GM12875 (cell line): ENCODE measurements around the gene SNRPN.
A peak's percentile ranks its signal among the peaks of the same experiment; 100 is the strongest.
"Not testable (repeated sequence)": the region's sequence is repeated elsewhere in the genome, so short reads cannot be mapped to it uniquely, and the experiment has no call there.

Source experiments
- H3K4me3 ChIP-seq: one replicate; pipeline ENCODE4 v1.5.1; 2011; ENCODE audit warnings: low read depth, low read length, control low read depth
- TF ChIP-seq, protein P1 (sequence below): IDR thresholded peaks from 2 replicates; pipeline ENCODE4 v1.5.1; 2011; ENCODE audit warnings: low read depth, mild to moderate bottlenecking, control low read depth, inconsistent platforms, low read length, moderate library complexity, borderline replicate concordance; ENCODE audit not compliant: insufficient read depth

Gene SNRPN

DNA sequence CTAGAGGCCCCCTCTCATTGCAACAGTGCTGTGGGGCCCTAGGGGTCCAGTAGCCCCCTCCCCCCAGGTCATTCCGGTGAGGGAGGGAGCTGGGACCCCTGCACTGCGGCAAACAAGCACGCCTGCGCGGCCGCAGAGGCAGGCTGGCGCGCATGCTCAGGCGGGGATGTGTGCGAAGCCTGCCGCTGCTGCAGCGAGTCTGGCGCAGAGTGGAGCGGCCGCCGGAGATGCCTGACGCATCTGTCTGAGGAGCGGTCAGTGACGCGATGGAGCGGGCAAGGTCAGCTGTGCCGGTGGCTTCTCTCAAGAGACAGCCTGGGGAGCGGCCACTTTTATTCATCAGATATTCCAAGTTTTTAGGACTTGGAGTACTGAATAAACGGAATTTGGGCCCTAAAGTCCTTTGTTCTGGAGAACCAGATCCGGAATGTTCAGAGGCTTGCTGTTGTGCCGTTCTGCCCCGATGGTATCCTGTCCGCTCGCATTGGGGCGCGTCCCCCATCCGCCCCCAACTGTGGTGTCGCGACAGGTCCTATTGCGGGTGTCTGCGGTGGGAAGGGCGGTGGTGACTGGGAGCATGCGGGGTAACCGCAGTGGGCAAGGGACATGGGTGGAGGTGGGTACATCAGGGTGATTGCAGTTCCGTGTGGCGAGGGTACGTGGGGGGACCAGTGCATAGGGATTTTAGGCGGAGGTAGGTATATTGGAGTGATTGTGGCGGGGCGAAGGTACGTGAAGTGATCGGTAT, at the start of gene SNRPN, which contains the start of gene SNURF:
TSS of gene SNRPN (plus strand) at position 205 of the 748 bp plus-strand sequence. CDS start 19,467 bp downstream, outside the sequence.
TSS of gene SNURF (plus strand) at position 205 of the 748 bp plus-strand sequence. CDS start at position 267, 62 bp downstream.
- TF ChIP-seq, protein P1, sequence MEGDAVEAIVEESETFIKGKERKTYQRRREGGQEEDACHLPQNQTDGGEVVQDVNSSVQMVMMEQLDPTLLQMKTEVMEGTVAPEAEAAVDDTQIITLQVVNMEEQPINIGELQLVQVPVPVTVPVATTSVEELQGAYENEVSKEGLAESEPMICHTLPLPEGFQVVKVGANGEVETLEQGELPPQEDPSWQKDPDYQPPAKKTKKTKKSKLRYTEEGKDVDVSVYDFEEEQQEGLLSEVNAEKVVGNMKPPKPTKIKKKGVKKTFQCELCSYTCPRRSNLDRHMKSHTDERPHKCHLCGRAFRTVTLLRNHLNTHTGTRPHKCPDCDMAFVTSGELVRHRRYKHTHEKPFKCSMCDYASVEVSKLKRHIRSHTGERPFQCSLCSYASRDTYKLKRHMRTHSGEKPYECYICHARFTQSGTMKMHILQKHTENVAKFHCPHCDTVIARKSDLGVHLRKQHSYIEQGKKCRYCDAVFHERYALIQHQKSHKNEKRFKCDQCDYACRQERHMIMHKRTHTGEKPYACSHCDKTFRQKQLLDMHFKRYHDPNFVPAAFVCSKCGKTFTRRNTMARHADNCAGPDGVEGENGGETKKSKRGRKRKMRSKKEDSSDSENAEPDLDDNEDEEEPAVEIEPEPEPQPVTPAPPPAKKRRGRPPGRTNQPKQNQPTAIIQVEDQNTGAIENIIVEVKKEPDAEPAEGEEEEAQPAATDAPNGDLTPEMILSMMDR = no peak
- peak within 1 kb of the TSS; percentile 68 for H3K4me3 ChIP-seq

DNA sequence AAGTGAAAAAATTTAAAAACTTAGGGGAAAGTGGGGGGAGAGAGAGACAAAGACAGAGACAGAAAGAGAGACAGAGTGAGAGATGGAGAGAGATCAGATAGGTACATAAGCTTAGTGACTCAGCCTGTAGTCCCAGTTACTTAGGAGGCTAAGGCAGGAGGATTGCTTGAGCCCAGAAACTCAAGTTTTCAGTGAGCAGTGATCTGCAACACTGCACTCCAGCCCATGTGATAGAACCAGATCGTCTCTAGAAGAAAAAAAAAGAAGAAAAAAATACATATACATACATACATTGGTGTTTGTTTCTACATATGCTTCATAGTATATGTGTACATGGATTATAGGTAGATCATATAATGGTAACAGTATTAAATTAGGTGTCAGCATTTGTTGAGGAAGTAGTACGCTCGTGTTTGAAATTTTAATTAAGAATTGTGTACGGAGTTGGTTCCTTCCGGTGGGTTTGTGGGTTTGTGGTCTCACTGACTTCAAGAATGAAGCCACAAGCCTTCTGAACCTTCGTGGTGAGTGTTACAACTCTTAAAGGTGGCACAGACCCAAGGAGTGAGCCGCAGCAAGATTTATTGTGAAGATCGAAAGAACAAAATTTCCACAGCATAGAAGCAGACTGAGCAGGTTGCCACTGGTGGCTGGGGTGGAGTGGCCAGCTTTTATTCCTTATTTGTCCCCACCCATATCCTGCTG, 38.3 kb upstream of the SNRPN start:
- TF ChIP-seq, protein P1 = no peak
- no peak overlapping the region for H3K4me3 ChIP-seq

DNA sequence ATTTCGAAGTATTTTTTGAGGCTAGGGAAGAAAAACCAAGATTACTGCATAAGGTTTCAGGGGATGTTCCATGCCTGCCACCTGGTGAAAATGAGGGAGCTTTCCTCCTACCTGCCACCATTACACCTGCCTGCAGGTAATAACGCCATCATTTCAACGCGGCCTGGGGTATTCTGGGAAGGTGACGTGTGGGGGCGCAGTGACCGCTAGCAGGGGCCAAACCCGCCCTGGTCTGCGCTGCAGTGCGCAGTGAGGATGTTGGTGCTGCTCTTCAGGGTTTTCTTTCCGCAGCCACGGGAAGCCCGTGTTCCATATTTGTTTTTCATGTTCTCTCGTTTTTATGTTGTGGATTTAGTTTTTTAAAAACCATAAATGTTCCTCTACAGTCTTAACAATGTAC, 37.4 kb upstream of the SNRPN start:
- no peak overlapping the region for H3K4me3 ChIP-seq
- TF ChIP-seq, protein P1 = no peak

DNA sequence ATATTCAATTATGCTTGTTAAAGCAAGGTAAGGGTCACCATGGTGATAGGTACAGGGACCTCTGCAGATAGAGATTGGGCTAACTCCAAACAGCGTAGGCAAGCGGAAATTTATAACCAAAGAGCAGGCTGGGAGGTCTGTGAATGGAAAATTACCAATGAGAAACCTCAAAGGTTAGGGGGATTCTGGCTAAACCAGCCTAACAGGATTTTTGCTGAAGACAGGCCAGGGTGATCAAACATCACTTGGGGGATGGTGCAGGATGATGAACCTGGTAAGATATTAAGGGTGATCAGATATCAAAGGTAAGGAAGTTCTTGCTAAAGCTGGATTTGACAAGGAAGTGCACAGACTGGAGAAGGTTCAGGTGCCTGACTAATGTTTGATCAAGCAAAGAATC, 35.3 kb upstream of the SNRPN start:
- no peak overlapping the region for H3K4me3 ChIP-seq
- TF ChIP-seq, protein P1 = no peak

DNA sequence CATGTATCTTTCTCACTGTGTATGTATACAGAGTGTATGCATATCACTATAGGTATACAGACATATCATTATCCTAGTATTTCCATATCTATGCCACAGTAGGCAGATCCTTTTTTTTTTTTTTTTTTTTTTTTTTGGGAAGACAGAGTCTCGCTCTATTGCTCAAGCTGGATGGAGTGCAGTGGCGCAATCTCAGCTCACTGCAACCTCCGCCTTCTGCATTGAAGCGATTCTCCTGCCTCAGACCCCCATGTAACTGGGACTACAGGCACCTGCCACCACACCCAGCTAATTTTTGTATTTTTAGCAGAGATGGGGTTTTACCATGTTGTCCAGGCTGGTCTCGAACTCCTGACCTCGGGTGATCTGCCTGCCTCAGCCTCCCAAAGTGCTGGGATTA, 32.0 kb upstream of the SNRPN start:
- H3K4me3 ChIP-seq = not testable (repeated sequence)

DNA sequence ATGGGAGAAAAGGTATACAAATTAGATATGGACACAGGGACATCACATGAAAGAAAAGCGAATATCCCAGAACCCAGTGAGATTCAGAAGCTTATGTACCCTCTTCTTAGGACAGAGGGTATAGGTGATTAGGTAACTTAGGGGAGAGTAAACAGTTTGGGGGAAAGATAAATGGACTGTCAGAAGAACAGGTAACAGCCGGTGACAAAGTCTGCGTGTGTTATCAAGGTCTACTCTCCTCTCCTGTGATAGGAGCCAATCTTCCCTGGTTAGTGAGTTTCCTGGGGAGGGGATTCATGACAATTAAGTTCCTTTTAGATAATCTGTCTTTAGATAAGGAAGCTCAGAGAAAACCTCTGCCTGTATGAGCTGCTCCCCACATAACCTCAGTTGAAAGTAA, 30.6 kb upstream of the SNRPN start:
- no peak overlapping the region for H3K4me3 ChIP-seq
- TF ChIP-seq, protein P1 = no peak

DNA sequence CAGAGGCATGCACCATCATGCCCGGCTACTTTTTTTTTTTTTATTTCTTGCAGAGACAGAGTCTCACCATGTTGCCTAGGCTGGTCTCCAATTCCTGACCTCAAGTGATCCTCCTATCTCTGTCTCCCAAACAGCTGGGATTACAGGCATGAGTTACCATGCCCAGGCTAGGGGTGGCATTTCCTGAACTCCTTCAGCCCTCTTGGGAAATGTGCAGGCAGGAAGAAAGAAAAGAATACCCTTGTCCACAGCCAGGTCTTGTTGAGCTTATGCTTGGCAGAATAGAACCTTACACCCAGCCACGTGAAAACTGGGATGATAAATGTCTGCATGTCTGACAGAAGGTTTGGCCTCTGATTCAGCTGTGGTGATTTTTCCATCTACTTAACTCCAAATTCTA, 30.2 kb upstream of the SNRPN start:
- H3K4me3 ChIP-seq = no peak overlapping the region
- TF ChIP-seq, protein P1 = no peak

DNA sequence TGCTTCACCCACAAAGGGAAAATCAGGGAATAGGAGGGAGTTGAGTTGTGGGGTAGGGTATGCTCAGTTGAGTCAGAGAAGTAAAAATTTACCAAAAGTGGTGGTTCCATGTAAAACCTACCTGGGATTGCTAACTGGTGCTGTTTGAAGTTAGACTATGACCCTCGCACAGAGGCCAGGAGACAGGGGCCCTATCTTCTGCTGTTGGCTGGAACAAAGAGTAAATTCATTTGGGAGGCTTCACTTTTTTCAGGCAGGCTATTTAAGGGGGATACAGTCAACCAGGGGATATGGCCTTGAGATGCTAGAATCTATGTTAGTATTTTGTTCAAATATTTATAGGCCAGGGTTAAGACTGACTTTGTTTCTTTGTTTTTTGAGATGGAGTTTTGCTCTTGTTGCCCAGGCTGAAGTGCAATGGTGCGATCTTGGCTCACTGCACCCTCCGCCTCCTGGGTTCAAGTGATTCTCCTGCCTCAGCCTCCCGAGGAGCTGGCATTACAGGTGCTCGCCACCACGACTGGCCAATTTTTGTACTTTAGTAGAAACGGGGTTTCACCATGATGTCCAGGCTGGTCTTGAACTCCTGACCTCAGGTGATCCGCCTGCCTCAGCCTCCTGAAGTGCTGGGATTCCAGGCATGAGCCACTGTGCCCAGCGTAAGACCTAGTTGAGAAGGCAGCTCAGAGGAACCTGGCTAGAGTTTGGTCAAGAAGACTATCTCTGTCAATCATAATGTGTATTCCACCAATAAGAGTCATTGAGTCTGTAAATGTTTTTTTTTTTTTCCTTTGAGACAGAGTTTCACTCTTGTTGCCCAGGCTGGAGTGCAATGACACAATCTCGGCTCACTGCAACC, 22.7 kb upstream of the SNRPN start:
- H3K4me3 ChIP-seq = not testable (repeated sequence)
